ENCODE data around the gene GSTA4.
A peak's percentile ranks its signal among the peaks of the same experiment; 100 is the strongest.

Gene GSTA4

DNA sequence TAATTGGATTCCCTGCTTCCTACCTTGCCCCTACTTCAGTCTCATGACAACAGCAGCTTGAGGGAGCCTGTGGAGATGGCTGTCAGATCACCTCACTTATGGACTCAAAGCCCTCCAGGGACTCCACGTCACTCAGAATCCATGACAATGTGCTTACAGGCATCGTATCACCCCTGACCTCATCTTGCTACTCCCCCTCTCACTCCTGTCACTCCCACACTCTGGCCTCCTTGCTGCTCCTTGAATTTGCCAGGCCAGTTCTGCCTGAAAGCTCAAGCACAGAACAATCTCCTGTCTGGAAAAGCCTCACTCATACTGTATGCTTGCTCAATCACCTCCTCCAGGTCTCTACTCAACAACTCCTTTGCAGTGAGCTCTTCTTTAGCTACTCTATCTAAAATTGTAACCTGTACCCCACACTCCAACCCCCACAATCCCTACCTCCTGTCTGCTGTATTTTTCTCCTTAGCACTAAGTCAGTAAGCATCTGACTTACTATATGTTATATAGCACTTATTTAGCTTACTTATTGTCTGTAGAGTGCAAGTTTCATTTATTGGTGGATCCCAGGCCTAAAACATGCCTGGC is 10.7 kb upstream of the GSTA4 start:
- no peak for DNase-seq
- WGBS (ENCODE audit: extremely low coverage, insufficient coverage, insufficient read length): no CpG with 5 or more reads among the region's 2 CpGs
- no peak overlapping the region for H3K14ac ChIP-seq (ENCODE audit: low read length)

DNA sequence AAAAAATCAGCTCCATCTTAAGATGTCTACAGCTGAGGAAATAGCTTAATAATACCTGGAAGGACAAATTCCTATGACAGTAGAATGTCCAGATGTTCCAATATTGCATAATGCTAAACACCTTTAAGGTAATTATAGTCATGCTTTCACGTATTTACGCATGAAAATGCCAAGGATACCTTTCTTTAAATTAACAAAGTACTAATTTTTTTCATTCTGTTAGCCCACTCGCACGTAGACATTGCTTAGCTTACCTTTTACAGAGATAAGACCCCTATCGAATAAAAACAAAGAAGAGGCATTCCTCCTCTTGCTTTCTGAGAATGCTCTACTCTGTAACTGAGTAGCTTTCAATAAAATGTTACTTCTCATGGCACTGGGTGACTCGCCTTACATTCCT is 4.4 kb upstream of the GSTA4 start:
- Histone ChIP-seq H3K27me3 (ENCODE audit: insufficient read depth, low read length) (no peaks in the 10 kb centered on the region), H2BK120ac (ENCODE audit: insufficient read depth, low read length, poor library complexity) (no peak overlapping the region), H3K18ac (ENCODE audit: low read length) (no peak overlapping the region), H4K91ac (ENCODE audit: low read depth, low read length) (no peak overlapping the region), H2BK12ac (ENCODE audit: low read length) (no peak overlapping the region), H3K36me3 (ENCODE audit: control insufficient read depth in 1 of 2, insufficient read depth in 2 of 2, low read length in 2 of 2) (peaks cover 0 to 4% of the 10 kb centered on the region in 2 experiments), H3K79me2 (ENCODE audit: control insufficient read depth, insufficient read depth, low read length, poor library complexity) (peaks cover 5% of the 10 kb centered on the region), H2AFZ (ENCODE audit: insufficient read depth, low read length, poor library complexity) (no peak overlapping the region), H3K4me3 (ENCODE audit: low read depth, low read length) (no peak overlapping the region), H2BK5ac (ENCODE audit: low read depth, low read length, poor library complexity) (no peak overlapping the region), H3K4ac (ENCODE audit: low read depth, low read length) (no peak overlapping the region), H3K23ac (ENCODE audit: low read length) (no peak overlapping the region), H3K27ac (ENCODE audit: low read depth, low read length) (no peak overlapping the region), H4K12ac (ENCODE audit: low read depth, low read length) (no peak overlapping the region), H3K79me1 (ENCODE audit: low read length) (peaks cover 5% of the 10 kb centered on the region), H3K9me3 (ENCODE audit: insufficient read depth, low read depth, low read length) (no peaks in the 10 kb centered on the region), H3K4me2 (ENCODE audit: low read length) (no peak overlapping the region), H3K14ac (ENCODE audit: low read length) (no peak overlapping the region), H4K8ac (ENCODE audit: low read depth, low read length) (no peak overlapping the region), H2AK5ac (ENCODE audit: low read length) (no peak overlapping the region), H3K9ac (ENCODE audit: low read length) (no peak overlapping the region), H3K4me1 (ENCODE audit: control insufficient read depth in 1 of 2, insufficient read depth in 2 of 2, low read length in 2 of 2) (no peaks in the 10 kb centered on the region)
- DNase-seq: peak; percentile 67 to 95
- no CpG with 5 or more reads among the region's 6 CpGs for WGBS (ENCODE audit: extremely low coverage, insufficient coverage, insufficient read length)

More for the DNA sequence above, 10.7 kb upstream of the GSTA4 start:
- Histone ChIP-seq H3K79me1 (ENCODE audit: low read length) (no peaks in the 10 kb centered on the region), H3K23ac (ENCODE audit: low read length) (no peak overlapping the region), H3K79me2 (ENCODE audit: control insufficient read depth, insufficient read depth, low read length, poor library complexity) (no peaks in the 10 kb centered on the region), H2BK5ac (ENCODE audit: low read depth, low read length, poor library complexity) (no peak overlapping the region), H2AK5ac (ENCODE audit: low read length) (no peak overlapping the region), H3K9me3 (ENCODE audit: insufficient read depth, low read depth, low read length) (no peaks in the 10 kb centered on the region), H3K4ac (ENCODE audit: low read depth, low read length) (no peak overlapping the region), H3K36me3 (ENCODE audit: control insufficient read depth in 1 of 2, insufficient read depth in 2 of 2, low read length in 2 of 2) (peaks cover 7 to 21% of the 10 kb centered on the region in 2 experiments), H3K4me3 (ENCODE audit: low read depth, low read length) (no peak overlapping the region), H2BK12ac (ENCODE audit: low read length) (no peak overlapping the region), H3K4me1 (ENCODE audit: control insufficient read depth in 1 of 2, insufficient read depth in 2 of 2, low read length in 2 of 2) (peaks cover 0 to 5% of the 10 kb centered on the region in 2 experiments), H2BK120ac (ENCODE audit: insufficient read depth, low read length, poor library complexity) (no peak overlapping the region), H4K12ac (ENCODE audit: low read depth, low read length) (no peak overlapping the region), H4K91ac (ENCODE audit: low read depth, low read length) (no peak overlapping the region), H3K9ac (ENCODE audit: low read length) (no peak overlapping the region), H3K27ac (ENCODE audit: low read depth, low read length) (peak overlapping the region; percentile 37), H3K4me2 (ENCODE audit: low read length) (no peak overlapping the region), H2AFZ (ENCODE audit: insufficient read depth, low read length, poor library complexity) (no peak overlapping the region), H3K18ac (ENCODE audit: low read length) (no peak overlapping the region), H3K27me3 (ENCODE audit: insufficient read depth, low read length) (no peaks in the 10 kb centered on the region), H4K8ac (ENCODE audit: low read depth, low read length) (no peak overlapping the region)

DNA sequence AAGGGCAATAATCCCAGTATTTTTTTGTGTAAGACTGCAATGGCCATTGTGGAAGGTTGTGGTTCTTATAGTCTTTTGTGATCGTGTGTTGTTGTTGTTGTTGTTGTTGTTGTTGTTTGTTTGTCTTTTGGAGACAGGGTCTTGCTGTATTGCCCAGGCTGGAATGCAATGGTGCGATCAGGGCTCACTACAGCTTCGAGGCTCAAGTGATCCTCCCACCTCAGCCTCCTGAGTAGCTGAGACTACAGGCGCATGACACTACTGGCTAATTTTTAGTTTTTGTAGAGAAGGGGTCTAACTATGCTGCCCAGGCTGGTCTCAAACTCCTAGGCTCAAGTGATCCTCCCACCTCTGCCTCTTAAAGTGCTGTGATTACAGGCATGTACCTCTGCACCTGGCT is 3.5 kb upstream of the GSTA4 start:
- Histone ChIP-seq H3K4me3 (ENCODE audit: low read depth, low read length) (no peak overlapping the region), H3K4me2 (ENCODE audit: low read length) (no peak overlapping the region), H3K18ac (ENCODE audit: low read length) (no peak overlapping the region), H2AK5ac (ENCODE audit: low read length) (no peak overlapping the region), H3K9ac (ENCODE audit: low read length) (no peak overlapping the region), H3K4me1 (ENCODE audit: control insufficient read depth in 1 of 2, insufficient read depth in 2 of 2, low read length in 2 of 2) (no peaks in the 10 kb centered on the region), H4K12ac (ENCODE audit: low read depth, low read length) (no peak overlapping the region), H2BK120ac (ENCODE audit: insufficient read depth, low read length, poor library complexity) (no peak overlapping the region), H3K79me1 (ENCODE audit: low read length) (peaks cover 6% of the 10 kb centered on the region), H3K79me2 (ENCODE audit: control insufficient read depth, insufficient read depth, low read length, poor library complexity) (peaks cover 5% of the 10 kb centered on the region), H4K8ac (ENCODE audit: low read depth, low read length) (no peak overlapping the region), H3K9me3 (ENCODE audit: insufficient read depth, low read depth, low read length) (no peaks in the 10 kb centered on the region), H2BK12ac (ENCODE audit: low read length) (no peak overlapping the region), H3K23ac (ENCODE audit: low read length) (no peak overlapping the region), H3K27ac (ENCODE audit: low read depth, low read length) (no peak overlapping the region), H3K27me3 (ENCODE audit: insufficient read depth, low read length) (no peaks in the 10 kb centered on the region), H2AFZ (ENCODE audit: insufficient read depth, low read length, poor library complexity) (no peak overlapping the region), H3K36me3 (ENCODE audit: control insufficient read depth in 1 of 2, insufficient read depth in 2 of 2, low read length in 2 of 2) (no peaks in the 10 kb centered on the region), H3K4ac (ENCODE audit: low read depth, low read length) (no peak overlapping the region), H3K14ac (ENCODE audit: low read length) (no peak overlapping the region), H2BK5ac (ENCODE audit: low read depth, low read length, poor library complexity) (no peak overlapping the region), H4K91ac (ENCODE audit: low read depth, low read length) (no peak overlapping the region)
- no CpG with 5 or more reads among the region's 4 CpGs for WGBS (ENCODE audit: extremely low coverage, insufficient coverage, insufficient read length)
- DNase-seq: no peak

DNA sequence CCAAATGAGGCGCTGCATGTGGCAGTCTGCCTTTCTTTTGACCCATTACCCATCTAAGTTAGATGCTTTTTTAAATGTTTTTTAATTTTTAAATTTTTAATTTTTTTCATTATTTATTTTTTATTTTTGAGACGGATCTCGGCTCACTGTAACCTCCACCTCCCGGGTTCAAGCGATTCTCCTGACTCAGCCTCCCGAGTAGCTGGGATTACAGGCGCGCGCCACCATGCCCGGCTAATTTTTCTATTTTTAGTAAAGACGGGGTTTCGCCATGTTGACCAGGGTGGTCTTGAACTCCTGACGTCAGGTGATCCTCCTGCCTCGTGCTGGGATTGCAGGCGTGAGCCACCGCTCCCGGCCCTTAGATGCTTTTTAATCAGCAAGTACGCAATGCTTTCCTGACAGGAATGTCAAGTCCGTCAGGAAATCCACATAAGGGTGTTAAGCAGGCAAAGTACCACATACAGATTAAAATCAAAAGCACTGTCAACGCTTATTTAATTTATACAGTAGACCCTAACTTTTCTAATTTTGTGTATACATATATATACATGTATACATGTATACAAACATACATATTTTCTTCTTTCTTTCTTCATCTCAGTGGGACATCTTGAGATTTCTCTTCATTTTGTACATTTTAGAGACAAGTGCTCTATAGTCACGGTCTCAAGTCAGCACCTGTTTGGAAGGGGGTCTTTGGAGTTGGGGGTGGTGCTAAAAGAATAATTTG is 995 bp upstream of the GSTA4 start:
- H2AK5ac ChIP-seq (ENCODE audit: low read length): no peak overlapping the region
- no peak overlapping the region for H3K14ac ChIP-seq (ENCODE audit: low read length)
- no CpG with 5 or more reads among the region's 21 CpGs for WGBS (ENCODE audit: extremely low coverage, insufficient coverage, insufficient read length)
- H3K79me2 ChIP-seq (ENCODE audit: control insufficient read depth, insufficient read depth, low read length, poor library complexity): peaks cover 5% of the 10 kb centered on the region
- H3K4ac ChIP-seq (ENCODE audit: low read depth, low read length): no peak overlapping the region
- no peaks in the 10 kb centered on the region for H3K4me1 ChIP-seq (ENCODE audit: control insufficient read depth in 1 of 2, insufficient read depth in 2 of 2, low read length in 2 of 2)
- H2BK5ac ChIP-seq (ENCODE audit: low read depth, low read length, poor library complexity): no peak overlapping the region
- H3K23ac ChIP-seq (ENCODE audit: low read length): no peak overlapping the region
- H3K79me1 ChIP-seq (ENCODE audit: low read length): peaks cover 6% of the 10 kb centered on the region
- H3K4me3 ChIP-seq (ENCODE audit: low read depth, low read length): no peak overlapping the region
- H3K36me3 ChIP-seq (ENCODE audit: control insufficient read depth in 1 of 2, insufficient read depth in 2 of 2, low read length in 2 of 2): no peaks in the 10 kb centered on the region
- no peak overlapping the region for H4K91ac ChIP-seq (ENCODE audit: low read depth, low read length)
- peak overlapping the region; percentile 18 for H3K4me2 ChIP-seq (ENCODE audit: low read length)
- no peak overlapping the region for H3K9ac ChIP-seq (ENCODE audit: low read length)
- H2BK12ac ChIP-seq (ENCODE audit: low read length): no peak overlapping the region
- H3K27me3 ChIP-seq (ENCODE audit: insufficient read depth, low read length): no peaks in the 10 kb centered on the region
- peak; percentile 84 to 92 for DNase-seq
- H3K27ac ChIP-seq (ENCODE audit: low read depth, low read length): no peak overlapping the region
- no peaks in the 10 kb centered on the region for H3K9me3 ChIP-seq (ENCODE audit: insufficient read depth, low read depth, low read length)
- H3K18ac ChIP-seq (ENCODE audit: low read length): no peak overlapping the region
- H4K8ac ChIP-seq (ENCODE audit: low read depth, low read length): no peak overlapping the region
- no peak overlapping the region for H2AFZ ChIP-seq (ENCODE audit: insufficient read depth, low read length, poor library complexity)
- H4K12ac ChIP-seq (ENCODE audit: low read depth, low read length): no peak overlapping the region
- no peak overlapping the region for H2BK120ac ChIP-seq (ENCODE audit: insufficient read depth, low read length, poor library complexity)
